ENCODE measurements around the gene UBA52.

UBA52 gene

GRCh38 chr19:18588611-18589379 lies 17.1 kb downstream of the UBA52 start, which contains the start of gene REX1BD:
TSS of gene REX1BD (plus strand) at chr19:18588798. CDS start at chr19:18588802, 4 bp downstream.
- Histone ChIP-seq H3K4me2 (ENCODE audit: low read length) (peak within 1 kb of the TSS; percentile 99), H3K4me3 (ENCODE audit: low read length) (peak within 1 kb of the TSS; percentile 91), H3K9me2 (replicated peaks; ENCODE audit: control insufficient read depth, low read length) (no peaks in the 10 kb centered on the region), H3K36me3 (ENCODE audit: control insufficient read depth, low read length) (peaks cover 22% of the 10 kb centered on the region), H3K4me1 (ENCODE audit: control insufficient read depth, low read length) (peaks cover 61% of the 10 kb centered on the region), H3K27ac (ENCODE audit: low read depth, low read length) (peak within 1 kb of the TSS; percentile 86), H3K27me3 (ENCODE audit: control insufficient read depth, low read length) (no peaks in the 10 kb centered on the region), H3K9me3 (ENCODE audit: control insufficient read depth, insufficient read depth, low read length) (no peaks in the 10 kb centered on the region), H3K79me2 (ENCODE audit: control insufficient read depth, low read length) (peaks cover 18% of the 10 kb centered on the region), H4K20me1 (ENCODE audit: control insufficient read depth, insufficient read depth, low read depth, low read length) (no peaks in the 10 kb centered on the region), H3F3A (ENCODE audit: control insufficient read depth, insufficient read depth) (peaks cover 19% of the 10 kb centered on the region)
- TF ChIP-seq, protein P1, sequence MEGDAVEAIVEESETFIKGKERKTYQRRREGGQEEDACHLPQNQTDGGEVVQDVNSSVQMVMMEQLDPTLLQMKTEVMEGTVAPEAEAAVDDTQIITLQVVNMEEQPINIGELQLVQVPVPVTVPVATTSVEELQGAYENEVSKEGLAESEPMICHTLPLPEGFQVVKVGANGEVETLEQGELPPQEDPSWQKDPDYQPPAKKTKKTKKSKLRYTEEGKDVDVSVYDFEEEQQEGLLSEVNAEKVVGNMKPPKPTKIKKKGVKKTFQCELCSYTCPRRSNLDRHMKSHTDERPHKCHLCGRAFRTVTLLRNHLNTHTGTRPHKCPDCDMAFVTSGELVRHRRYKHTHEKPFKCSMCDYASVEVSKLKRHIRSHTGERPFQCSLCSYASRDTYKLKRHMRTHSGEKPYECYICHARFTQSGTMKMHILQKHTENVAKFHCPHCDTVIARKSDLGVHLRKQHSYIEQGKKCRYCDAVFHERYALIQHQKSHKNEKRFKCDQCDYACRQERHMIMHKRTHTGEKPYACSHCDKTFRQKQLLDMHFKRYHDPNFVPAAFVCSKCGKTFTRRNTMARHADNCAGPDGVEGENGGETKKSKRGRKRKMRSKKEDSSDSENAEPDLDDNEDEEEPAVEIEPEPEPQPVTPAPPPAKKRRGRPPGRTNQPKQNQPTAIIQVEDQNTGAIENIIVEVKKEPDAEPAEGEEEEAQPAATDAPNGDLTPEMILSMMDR (IDR thresholded peaks at IDR 0.05; ENCODE audit: low read depth, low read length, poor library complexity, severe bottlenecking) = peak; percentile 89
- TF ChIP-seq EZH2phosphoT487 (IDR thresholded peaks at IDR 0.05; ENCODE audit: borderline replicate concordance, low read length) = no peak

DNA sequence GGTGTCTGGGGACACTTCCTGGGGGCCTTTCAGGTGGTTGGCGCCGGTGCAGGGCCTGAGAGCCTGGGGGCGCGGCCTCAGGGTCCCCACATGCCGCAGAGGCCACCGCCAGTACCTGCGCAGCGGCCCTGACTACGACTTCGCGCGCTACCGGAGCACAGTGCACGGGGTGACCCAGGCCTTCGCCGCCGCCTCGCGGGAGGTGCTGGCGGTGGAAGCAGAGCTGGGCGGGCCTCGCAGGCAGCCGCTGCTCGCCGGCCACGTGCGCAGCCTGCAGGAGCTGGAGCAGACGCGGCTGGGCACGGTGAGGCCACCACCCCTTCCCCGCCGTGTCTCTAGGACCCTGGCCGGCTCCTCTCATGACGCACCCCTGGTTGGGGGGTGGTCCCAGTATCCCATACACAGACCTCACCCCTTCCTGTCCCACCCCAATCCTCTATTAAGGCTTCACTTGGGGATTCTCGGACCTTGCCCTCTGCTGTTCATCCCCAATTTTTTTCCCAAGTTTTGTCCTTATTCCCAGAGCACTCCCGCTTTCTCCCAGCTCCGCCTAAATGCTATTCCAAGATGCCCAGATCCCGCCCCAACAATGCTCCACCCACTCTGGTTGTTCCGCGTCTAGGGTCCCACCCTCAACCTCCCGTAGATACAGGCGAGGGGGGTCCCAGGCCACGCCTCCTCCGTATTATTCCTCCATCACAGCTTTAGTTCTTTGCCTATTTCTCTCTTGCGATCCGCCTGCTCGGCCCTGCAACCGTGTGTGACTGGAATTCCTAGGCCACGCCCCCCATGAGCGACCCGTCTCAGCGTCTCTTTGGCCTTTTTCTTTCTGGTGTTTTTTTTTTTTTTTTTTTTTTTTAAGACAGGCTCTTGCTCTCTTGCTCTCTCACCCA lies 18.0 kb downstream of the UBA52 start:
- H3K27me3 ChIP-seq (ENCODE audit: control insufficient read depth, low read length) = no peaks in the 10 kb centered on the region
- H3K79me2 ChIP-seq (ENCODE audit: control insufficient read depth, low read length) = peaks cover 18% of the 10 kb centered on the region
- H4K20me1 ChIP-seq (ENCODE audit: control insufficient read depth, insufficient read depth, low read depth, low read length) = no peaks in the 10 kb centered on the region
- H3F3A ChIP-seq (ENCODE audit: control insufficient read depth, insufficient read depth) = peaks cover 19% of the 10 kb centered on the region
- H3K9me3 ChIP-seq (ENCODE audit: control insufficient read depth, insufficient read depth, low read length) = no peaks in the 10 kb centered on the region
- peaks cover 69% of the 10 kb centered on the region for H3K4me1 ChIP-seq (ENCODE audit: control insufficient read depth, low read length)
- no peaks in the 10 kb centered on the region for H3K9me2 ChIP-seq (replicated peaks; ENCODE audit: control insufficient read depth, low read length)
- H3K4me3 ChIP-seq (ENCODE audit: low read length) = peak overlapping the region; percentile 91
- H3K27ac ChIP-seq (ENCODE audit: low read depth, low read length) = peak overlapping the region; percentile 86
- TF ChIP-seq, protein P1 (IDR thresholded peaks at IDR 0.05; ENCODE audit: low read depth, low read length, poor library complexity, severe bottlenecking) = no peak
- no peak for TF ChIP-seq EZH2phosphoT487 (IDR thresholded peaks at IDR 0.05; ENCODE audit: borderline replicate concordance, low read length)
- H3K4me2 ChIP-seq (ENCODE audit: low read length) = peak overlapping the region; percentile 99
- peaks cover 22% of the 10 kb centered on the region for H3K36me3 ChIP-seq (ENCODE audit: control insufficient read depth, low read length)

DNA sequence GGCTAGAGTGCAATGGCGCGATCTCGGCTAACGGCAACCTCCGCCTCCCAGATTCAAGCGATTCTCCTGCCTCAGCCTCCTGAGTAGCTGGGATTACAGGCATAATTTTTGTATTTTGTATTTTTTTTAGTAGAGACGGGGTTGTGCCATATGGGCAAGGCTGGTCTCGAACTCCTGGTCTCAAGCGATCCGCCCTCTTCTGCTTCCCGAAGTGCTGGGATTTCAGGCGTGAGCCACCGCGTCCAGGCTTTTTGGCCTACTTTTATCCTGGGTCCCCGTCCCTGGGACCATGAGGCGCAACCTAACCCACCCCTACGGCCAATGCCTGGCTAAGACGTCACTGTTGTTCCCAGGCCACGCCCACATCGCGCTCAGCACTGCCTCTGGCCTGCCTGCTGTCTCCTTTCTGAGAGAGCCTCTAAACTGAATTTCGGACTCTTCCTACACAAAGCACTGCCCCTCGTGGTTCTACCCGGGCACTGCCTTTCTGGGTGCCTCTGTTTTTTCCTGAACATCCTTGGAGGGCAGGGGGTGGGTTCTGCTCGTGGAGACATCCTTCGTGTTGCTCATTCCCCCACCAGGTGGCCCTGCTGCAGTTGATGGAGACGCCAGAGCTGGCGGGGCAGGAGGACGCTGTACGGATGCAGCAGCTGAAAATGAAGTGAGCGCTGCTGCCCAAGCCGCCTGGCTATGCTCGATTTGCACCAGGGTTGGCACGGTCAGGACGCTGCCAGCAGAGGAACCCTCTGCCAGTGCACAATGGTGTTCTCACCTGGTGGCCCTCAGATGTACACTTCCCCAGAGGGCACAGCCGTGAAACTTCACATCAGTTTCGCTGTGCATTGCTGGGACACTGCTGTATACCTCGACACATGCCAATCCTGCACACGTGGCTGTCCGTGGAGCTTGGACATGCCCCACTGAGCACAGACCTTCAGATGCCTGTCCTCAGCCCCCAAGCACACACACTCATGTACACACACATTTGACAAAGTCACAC lies 18.9 kb downstream of the UBA52 start:
- Histone ChIP-seq H3F3A (ENCODE audit: control insufficient read depth, insufficient read depth) (peaks cover 19% of the 10 kb centered on the region), H3K9me2 (replicated peaks; ENCODE audit: control insufficient read depth, low read length) (no peaks in the 10 kb centered on the region), H3K4me3 (ENCODE audit: low read length) (peak overlapping the region; percentile 91), H3K27ac (ENCODE audit: low read depth, low read length) (peak overlapping the region; percentile 86), H3K9me3 (ENCODE audit: control insufficient read depth, insufficient read depth, low read length) (no peaks in the 10 kb centered on the region), H4K20me1 (ENCODE audit: control insufficient read depth, insufficient read depth, low read depth, low read length) (no peaks in the 10 kb centered on the region), H3K4me1 (ENCODE audit: control insufficient read depth, low read length) (peaks cover 67% of the 10 kb centered on the region), H3K36me3 (ENCODE audit: control insufficient read depth, low read length) (peaks cover 22% of the 10 kb centered on the region), H3K27me3 (ENCODE audit: control insufficient read depth, low read length) (no peaks in the 10 kb centered on the region), H3K79me2 (ENCODE audit: control insufficient read depth, low read length) (peaks cover 18% of the 10 kb centered on the region), H3K4me2 (ENCODE audit: low read length) (peak overlapping the region; percentile 99)
- no peak for TF ChIP-seq EZH2phosphoT487 (IDR thresholded peaks at IDR 0.05; ENCODE audit: borderline replicate concordance, low read length)
- TF ChIP-seq, protein P1 (IDR thresholded peaks at IDR 0.05; ENCODE audit: low read depth, low read length, poor library complexity, severe bottlenecking) = peak; percentile 76
